HepG2 (cell line): ENCODE data around the gene FGFR3. TPM values are rescaled to one million over a fixed set of nuclear protein-coding genes. Genes with fewer than 3 reads are reported as not detected.

ENCODE experiments used
- ETV5 ChIP-seq: IDR thresholded peaks from 2 replicates; pipeline ENCODE4 v1.6.1; 2018; ENCODE audit warnings: missing biosample characterization, missing genetic modification reagents, inconsistent platforms, borderline replicate concordance
- FOXM1 ChIP-seq: sonication (generic); formaldehyde crosslinking; IDR thresholded peaks from 2 replicates; pipeline ENCODE4 v1.5.0; 2020; ENCODE audit warnings: missing genetic modification reagents
- HOXA5 ChIP-seq: sonication (generic); formaldehyde crosslinking; IDR thresholded peaks from 2 replicates; pipeline ENCODE4 v1.4.0; 2020; ENCODE audit warnings: missing genetic modification reagents
- NCOA1 ChIP-seq: sonication (generic); formaldehyde crosslinking; IDR thresholded peaks from 2 replicates; pipeline ENCODE4 v1.9.0; 2021; ENCODE audit warnings: missing genetic modification reagents
- NONO ChIP-seq, 2 experiments: fragments of 450-650 bp in 1 of 2; sonication (generic) in 1 of 2; formaldehyde crosslinking in 1 of 2; IDR thresholded peaks in 1 of 2; conservative IDR thresholded peaks in 1 of 2; 2 replicates each; pipeline versions ENCODE4 v1.6.1 to v1.8.0; 2017 to 2022; ENCODE audit warnings: mild to moderate bottlenecking in 1 of 2, missing genetic modification reagents in 1 of 2, moderate library complexity in 1 of 2
- PHF20 ChIP-seq: sonication (generic); formaldehyde crosslinking; IDR thresholded peaks from 2 replicates; pipeline ENCODE4 v1.5.0; 2020; ENCODE audit warnings: mild to moderate bottlenecking, missing genetic modification reagents
- PREB ChIP-seq: sonication (generic); formaldehyde crosslinking; IDR thresholded peaks from 2 replicates; pipeline ENCODE4 v1.4.0; 2020; ENCODE audit warnings: missing genetic modification reagents
- REL ChIP-seq: sonication (generic); formaldehyde crosslinking; conservative IDR thresholded peaks from 2 replicates; pipeline ENCODE4 v1.8.0; 2022; ENCODE audit warnings: mild to moderate bottlenecking, missing genetic modification reagents, moderate library complexity
- SMARCE1 ChIP-seq: fragments of 450-650 bp; IDR thresholded peaks from 2 replicates; pipeline ENCODE4 v1.6.1; 2017; ENCODE audit warnings: borderline replicate concordance
- SMC3 ChIP-seq: IDR thresholded peaks from 2 replicates; pipeline ENCODE4 v1.6.1; 2011; ENCODE audit warnings: low read length, improper control_type of control experiment
- SNAPC5 ChIP-seq: sonication (generic); formaldehyde crosslinking; IDR thresholded peaks from 2 replicates; pipeline ENCODE4 v1.8.1; 2023; ENCODE audit warnings: mild to moderate bottlenecking, missing genetic modification reagents, borderline replicate concordance
- TARDBP ChIP-seq: sonication (generic); formaldehyde crosslinking; IDR thresholded peaks from 2 replicates; pipeline ENCODE4 v1.8.0; 2022; ENCODE audit warnings: mild to moderate bottlenecking, missing genetic modification reagents
- TBL1XR1 ChIP-seq: fragments of 150-350 bp; IDR thresholded peaks from 2 replicates; pipeline ENCODE4 v1.6.1; 2014; ENCODE audit warnings: borderline replicate concordance, low read length; ENCODE audit not compliant: partially characterized antibody
- TP53 ChIP-seq: sonication (generic); formaldehyde crosslinking; conservative IDR thresholded peaks from 2 replicates; pipeline ENCODE4 v1.4.0; 2020; ENCODE audit warnings: missing genetic modification reagents
- YY1 ChIP-seq: IDR thresholded peaks from 2 replicates; pipeline ENCODE4 v1.6.1; 2011; ENCODE audit warnings: low read length, low read depth, moderate library complexity, mild to moderate bottlenecking; ENCODE audit not compliant: insufficient read depth, insufficient replicate concordance
- ZFP91 ChIP-seq: sonication (generic); formaldehyde crosslinking; IDR thresholded peaks from 2 replicates; pipeline ENCODE4 v1.9.0; 2022; ENCODE audit warnings: missing genetic modification reagents, mild to moderate bottlenecking, borderline replicate concordance
- ZNF143 ChIP-seq: sonication (generic); formaldehyde crosslinking; IDR thresholded peaks from 2 replicates; pipeline ENCODE4 v1.4.0; 2020; ENCODE audit warnings: missing genetic modification reagents
- ZNF17 ChIP-seq: sonication (generic); formaldehyde crosslinking; IDR thresholded peaks from 2 replicates; pipeline ENCODE4 v1.5.0; 2020; ENCODE audit warnings: mild to moderate bottlenecking, missing genetic modification reagents
- ZNF367 ChIP-seq: sonication (generic); formaldehyde crosslinking; IDR thresholded peaks from 2 replicates; pipeline ENCODE4 v1.4.0; 2020; ENCODE audit warnings: missing genetic modification reagents, borderline replicate concordance
- ZNF619 ChIP-seq: sonication (generic); formaldehyde crosslinking; IDR thresholded peaks from 2 replicates; pipeline ENCODE4 v1.4.0; 2020; ENCODE audit warnings: mild to moderate bottlenecking, missing genetic modification reagents
- ZNF766 ChIP-seq: sonication (generic); formaldehyde crosslinking; IDR thresholded peaks from 2 replicates; pipeline ENCODE4 v1.5.0; 2020; ENCODE audit warnings: missing genetic modification reagents, borderline replicate concordance
- polyA plus RNA-seq, 8 experiments: library from polyadenylated mRNA; depleted of rRNA in 3 of 8; stranded (reverse) in 7 of 8; unstranded in 1 of 8; fragments of >200 nt; fragmentation: Illumina TruSeq in 4 of 8; extraction: Trizol in 4 of 8; gene quantifications; 2 replicates each; pipeline versions ENCODE4 v1.2.1 to v1.2.3, GENCODE V29; 2011 to 2016; ENCODE audit warnings: low read depth in 4 of 8, missing spikeins in 1 of 8, mixed read lengths in 1 of 8; ENCODE audit not compliant: insufficient read depth in 1 of 8
- total RNA-seq, 5 experiments: library from RNA; depleted of rRNA; stranded (reverse); fragments of >200 nt; fragmentation: Illumina TruSeq; extraction: Trizol; gene quantifications; 2 replicates each; pipeline ENCODE4 v1.2.3, GENCODE V29; 2016; ENCODE audit warnings: low read depth in 1 of 5
- TF ChIP-seq, protein P1 (sequence below): sonication (generic); formaldehyde crosslinking; IDR thresholded peaks from 2 replicates; pipeline ENCODE4 v1.8.0; 2022; ENCODE audit warnings: missing genetic modification reagents, low read depth, mild to moderate bottlenecking, borderline replicate concordance

The FGFR3 gene
- total and polyA plus RNA-seq, 2 of the 13 experiments (the other 11 are each of a cell fraction or from before 2014, with no cell fraction given): 103 to 109 TPM

DNA sequence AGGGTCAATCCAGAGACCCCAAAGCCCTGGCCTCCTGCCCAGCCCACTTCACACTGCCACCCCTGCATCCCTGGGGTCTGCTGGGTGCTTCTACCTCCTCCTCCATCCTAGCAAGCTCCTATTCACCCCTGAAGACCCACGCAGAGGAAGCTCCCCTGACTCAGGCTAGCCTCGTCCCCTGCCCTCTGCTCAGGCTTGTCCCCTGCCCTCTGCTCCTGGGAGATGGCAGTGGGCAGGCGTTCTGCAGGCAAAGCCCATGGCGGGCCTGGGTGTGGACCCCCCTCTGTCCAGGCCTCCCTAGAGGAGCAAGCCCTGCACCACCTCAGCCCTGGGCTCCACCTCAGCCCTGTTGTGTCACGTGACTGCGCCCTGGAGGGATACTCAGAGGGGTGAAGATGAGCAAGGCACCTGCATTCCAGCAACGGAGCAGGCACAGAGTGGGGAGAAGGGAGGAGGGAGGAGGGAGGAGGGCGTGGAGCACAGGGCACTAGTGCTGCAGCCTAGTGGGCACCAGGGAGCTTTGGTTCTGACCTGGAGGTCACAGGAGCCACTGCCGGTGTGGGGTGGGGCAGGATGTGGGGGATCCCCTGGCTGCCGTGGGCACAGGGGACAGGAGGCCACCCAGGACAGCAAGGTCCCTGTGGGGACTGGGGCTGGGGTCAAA is 27.6 kb upstream of the FGFR3 start (continued):
- TF ChIP-seq, protein P1, sequence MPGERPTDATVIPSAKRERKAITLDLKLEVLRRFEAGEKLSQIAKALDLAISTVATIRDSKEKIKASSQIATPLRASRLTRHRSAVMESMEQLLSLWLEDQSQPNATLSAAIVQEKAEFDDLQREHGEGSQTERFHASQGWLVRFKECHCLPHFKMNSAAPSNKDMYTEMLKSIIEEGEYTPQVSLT: no peak
- no peak for TF ChIP-seq YY1
- 0 out of 2 replicates have a peak, but pooled peaks have one; percentile 5 for TF ChIP-seq ZNF619 (CRISPR knock-in tag)
- TF ChIP-seq REL (CRISPR knock-in tag): 0 out of 2 replicates have a peak, but pooled peaks have one; percentile 39
- TF ChIP-seq ZFP91 (CRISPR knock-in tag): no peak
- TF ChIP-seq ZNF143 (CRISPR knock-in tag): no peak
- TF ChIP-seq SNAPC5 (CRISPR knock-in tag): no peak
- TF ChIP-seq SMARCE1: no peak
- no peak for TF ChIP-seq FOXM1 (CRISPR knock-in tag)
- no peak for TF ChIP-seq ZNF766 (CRISPR knock-in tag)
- TF ChIP-seq NONO (IDR thresholded peaks at IDR 0.05): no peak
- peak; percentile 72; the same call in 1 of the 2 replicates for TF ChIP-seq NONO (CRISPR knock-in tag; conservative IDR thresholded peaks at IDR 0.05)
- no peak for TF ChIP-seq NCOA1 (CRISPR knock-in tag)
- no peak for TF ChIP-seq PREB (CRISPR knock-in tag)
- no peak for TF ChIP-seq HOXA5 (CRISPR knock-in tag)
- TF ChIP-seq PHF20 (CRISPR knock-in tag): no peak
- TF ChIP-seq ZNF367 (CRISPR knock-in tag): no peak
- TF ChIP-seq ETV5 (CRISPR knock-in tag): 0 out of 2 replicates have a peak, but pooled peaks have one; percentile 9
- TF ChIP-seq ZNF17 (CRISPR knock-in tag): no peak
- no peak for TF ChIP-seq TBL1XR1
- TF ChIP-seq SMC3: no peak
- TF ChIP-seq TP53 (CRISPR knock-in tag): no peak
- TF ChIP-seq TARDBP (CRISPR knock-in tag): no peak
